Gastrocnemius medialis (tissue), 4 donors: ENCODE data around the gene APLP2.

Source experiments
- CTCF ChIP-seq, 5 experiments: fragments of 450-650 bp in 3 of 5; fragments of 200-600 bp in 2 of 5; sonication (generic) in 2 of 5; IDR thresholded peaks in 4 of 5; conservative IDR thresholded peaks in 1 of 5; 1 replicate in 4 of 5; 2 replicates in 1 of 5; pipeline ENCODE4 v1.5.1; 2016 to 2019; ENCODE audit warnings: antibody characterized with exemption in 5 of 5, mild to moderate bottlenecking in 3 of 5, moderate library complexity in 3 of 5
- POLR2A ChIP-seq, 2 donors: fragments of 450-650 bp; IDR thresholded peaks; one replicate each; pipeline ENCODE4 v1.6.1; 2017; ENCODE audit warnings: antibody characterized with exemption in 2 of 2, mild to moderate bottlenecking in 2 of 2, moderate library complexity in 2 of 2

- TF ChIP-seq CTCF (IDR thresholded peaks at IDR 0.05 in 4 of 5, conservative IDR thresholded peaks at IDR 0.05 in 1 of 5) (no peak), POLR2A (IDR thresholded peaks at IDR 0.05) (no peak)
Measured at GRCh38 chr11:130126516-130126915, 56.8 kb downstream of the APLP2 start.
